ENCODE data around the gene JADE1. TPM values are rescaled to one million over a fixed set of nuclear protein-coding genes. Genes with fewer than 3 reads are reported as not detected.

JADE1 gene
- polyA plus RNA-seq, 3 donors, result 12.6 to 32.2 (median 20.8) TPM

DNA sequence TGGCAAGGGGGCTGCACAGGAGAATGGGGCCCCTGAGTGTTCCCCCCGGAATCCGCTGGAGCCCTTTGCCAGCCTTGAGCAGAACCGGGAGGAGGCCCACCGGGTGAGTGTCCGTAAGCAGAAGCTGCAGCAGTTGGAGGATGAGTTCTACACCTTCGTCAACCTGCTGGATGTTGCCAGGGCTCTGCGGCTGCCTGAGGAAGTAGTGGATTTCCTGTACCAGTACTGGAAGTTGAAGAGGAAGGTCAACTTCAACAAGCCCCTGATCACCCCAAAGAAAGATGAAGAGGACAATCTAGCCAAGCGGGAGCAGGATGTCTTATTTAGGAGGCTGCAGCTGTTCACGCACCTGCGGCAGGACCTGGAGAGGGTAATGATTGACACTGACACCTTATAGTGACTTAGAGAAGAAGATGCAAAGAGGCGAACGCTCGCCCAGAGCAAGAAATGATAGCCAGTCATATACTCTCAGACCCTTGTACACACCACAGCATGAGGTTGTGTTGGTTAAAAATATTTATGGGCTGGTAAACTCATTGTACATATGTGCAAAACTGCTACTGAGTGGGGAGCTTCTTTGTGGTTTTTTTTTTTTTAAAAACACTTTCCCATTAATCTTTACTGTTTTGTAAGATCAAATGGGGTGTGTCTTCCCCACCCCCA is 52.5 kb downstream of the JADE1 start:
- H3K27ac ChIP-seq (ENCODE audit: low read depth, low read length), result no peak overlapping the region
- WGBS, 3 donors, result 52 to 81% (median 58%) methylated on average over 13 of the region's 13 CpGs

DNA sequence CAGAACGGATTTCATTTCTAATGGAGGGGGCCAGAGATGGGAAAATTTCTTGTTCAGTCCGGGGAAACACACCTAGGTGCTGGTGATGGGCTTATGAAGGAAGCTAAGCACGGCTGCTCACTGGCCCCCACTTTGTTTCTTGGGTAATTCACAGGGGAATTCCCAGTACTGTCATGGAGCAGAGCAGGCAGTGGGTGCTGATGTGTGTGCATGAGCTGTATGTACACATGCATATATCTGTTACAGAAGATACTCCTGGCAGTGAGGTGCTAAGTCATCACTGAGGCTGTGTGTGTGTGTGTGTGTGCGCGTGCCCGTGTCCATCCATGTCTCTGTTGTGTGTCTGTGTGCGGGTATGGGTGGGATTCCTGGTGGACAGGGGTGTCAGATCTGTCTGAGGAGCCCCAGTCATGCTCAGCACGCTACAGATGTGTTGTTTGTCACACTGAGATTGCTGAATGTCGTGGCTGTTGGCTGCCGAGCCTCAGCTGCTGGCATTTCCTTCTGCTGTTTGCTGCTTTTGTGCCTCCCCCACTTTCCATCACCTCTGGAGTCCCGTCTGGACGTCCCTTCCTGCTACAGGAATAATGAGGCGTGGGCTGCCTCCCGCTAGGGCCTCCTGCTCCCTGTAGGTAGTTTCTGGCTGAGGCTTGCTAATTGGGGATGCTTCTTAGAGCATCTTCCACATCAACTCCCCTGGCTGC is 53.3 kb downstream of the JADE1 start:
- WGBS, 3 donors, result 61 to 86% (median 69%) methylated on average over 14 of the region's 14 CpGs
- H3K27ac ChIP-seq (ENCODE audit: low read depth, low read length), result no peak overlapping the region

DNA sequence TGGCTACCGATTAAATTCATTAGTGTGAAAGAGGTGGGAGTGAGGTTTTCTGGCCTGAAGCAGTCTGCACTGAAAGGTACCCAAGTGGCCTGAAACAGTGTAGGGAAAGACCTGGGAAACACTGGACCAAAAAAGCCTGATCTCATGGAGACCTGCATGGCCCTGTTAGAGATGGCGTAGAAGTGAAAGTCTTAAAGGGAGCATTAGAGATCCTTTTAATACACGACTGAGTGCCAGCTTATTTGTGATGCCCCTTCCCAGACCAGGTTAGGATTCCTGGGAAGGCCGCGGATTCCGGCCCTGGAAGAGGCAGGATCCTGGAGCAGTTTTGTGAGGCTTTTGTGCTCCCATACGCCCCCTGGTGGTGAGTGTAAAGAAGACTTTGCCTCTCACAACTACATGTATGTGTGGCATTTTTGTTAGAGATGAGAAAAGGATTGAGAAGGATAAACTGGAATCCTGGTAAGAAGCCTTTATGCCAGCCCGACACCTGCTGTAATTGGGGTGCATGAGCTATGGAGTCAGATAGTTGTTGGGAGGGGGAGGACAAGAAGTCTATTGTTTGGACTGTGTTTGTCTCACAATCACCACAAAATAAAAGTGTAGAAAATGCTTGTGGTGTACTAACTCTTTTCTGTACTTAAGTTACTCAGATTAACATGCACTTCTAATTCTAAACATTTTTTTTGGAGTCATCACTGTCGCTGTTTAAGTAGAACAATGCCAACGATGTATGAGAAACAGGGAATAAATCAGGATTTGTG is 54.0 kb downstream of the JADE1 start:
- 43 to 51% (median 50%) methylated on average over 10 of the region's 10 CpGs for WGBS, 3 donors
- no peak overlapping the region for H3K27ac ChIP-seq (ENCODE audit: low read depth, low read length)

DNA sequence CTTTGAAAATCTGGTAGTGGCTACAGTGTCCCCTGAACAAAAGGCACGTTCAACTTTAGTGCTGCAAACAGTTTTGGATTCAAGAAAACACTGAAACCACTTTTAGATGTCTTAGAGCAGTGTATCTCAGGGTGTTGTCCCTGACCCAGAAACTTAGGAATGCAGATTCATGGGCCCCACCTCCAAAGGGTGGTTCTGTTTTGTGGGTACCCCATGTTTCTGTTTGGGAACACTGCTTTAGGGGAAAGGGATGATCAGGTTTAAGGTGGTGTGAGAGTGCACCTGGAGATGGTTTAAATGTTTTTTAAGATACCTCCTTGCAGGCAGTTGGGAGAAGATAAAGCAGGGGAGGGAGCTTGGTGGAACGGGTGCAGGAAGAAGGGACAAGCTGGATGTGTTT is 55.6 kb downstream of the JADE1 start:
- WGBS, 3 donors, result 88 to 93% (median 91%) methylated on average over 2 of the region's 2 CpGs
- H3K27ac ChIP-seq (ENCODE audit: low read depth, low read length), result no peak overlapping the region

DNA sequence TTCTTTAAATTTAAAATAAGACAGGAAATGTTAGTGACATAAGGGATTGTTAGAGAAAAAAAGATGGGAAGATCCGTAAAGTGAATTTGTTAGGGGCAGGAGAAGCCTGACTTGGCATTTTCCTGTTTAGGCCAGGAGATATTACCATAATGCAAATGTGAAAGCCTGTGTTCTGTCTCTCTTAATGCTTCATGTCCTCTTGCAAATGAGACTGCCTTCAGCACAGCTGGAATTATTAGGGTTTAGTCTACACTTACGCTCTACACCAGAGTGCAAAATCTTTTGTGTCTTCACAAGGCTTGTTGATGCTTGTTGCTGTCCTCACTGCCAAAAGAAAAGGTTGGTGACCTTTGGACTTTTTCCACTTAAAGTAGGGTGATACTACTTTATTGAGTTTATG is 56.8 kb downstream of the JADE1 start:
- H3K27ac ChIP-seq (ENCODE audit: low read depth, low read length), result no peak overlapping the region
- WGBS, 3 donors, result 93 to 98% (median 95%) methylated on average over 2 of the region's 2 CpGs

DNA sequence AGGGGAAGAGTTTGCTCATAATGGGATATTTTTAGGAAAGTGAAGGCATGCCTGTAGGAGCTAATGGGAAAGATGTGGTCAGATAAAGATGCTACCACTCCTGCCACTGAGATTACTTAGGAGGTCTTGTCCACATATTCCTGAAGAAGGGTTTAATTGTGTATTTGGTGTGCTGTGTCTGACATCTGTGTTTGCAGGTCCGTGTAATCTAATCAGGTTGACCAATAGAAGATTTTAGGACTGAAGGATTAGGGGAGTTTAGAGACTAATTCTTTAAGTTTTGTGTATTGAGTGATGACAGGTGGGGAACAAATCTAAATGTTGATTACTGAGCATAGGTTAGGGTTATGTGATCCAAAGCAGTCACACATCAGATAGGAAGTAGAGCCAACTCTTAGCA is 57.2 kb downstream of the JADE1 start:
- no peak overlapping the region for H3K27ac ChIP-seq (ENCODE audit: low read depth, low read length)
- 57 to 91% (median 90%) methylated on average over 1 of the region's 1 CpG for WGBS, 3 donors

DNA sequence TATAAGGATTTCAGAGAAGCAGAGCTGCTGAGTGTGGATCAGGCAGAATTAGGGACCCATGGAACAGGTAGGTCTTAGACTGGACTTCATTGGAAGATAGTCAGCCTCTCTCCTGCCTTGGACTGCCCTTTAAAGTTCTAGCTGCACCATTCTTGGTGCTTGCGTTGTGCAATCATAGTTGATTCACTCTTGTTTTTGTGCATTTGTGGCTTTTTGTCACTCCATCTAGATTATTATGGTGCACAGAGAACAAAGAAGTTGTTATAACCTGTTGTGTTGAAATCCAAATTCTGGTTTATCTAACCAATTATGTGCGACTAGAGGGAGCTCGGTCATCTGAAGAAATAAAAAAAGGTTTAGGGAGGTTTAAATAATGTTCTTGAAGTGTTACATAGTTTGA is 59.3 kb downstream of the JADE1 start:
- WGBS, 3 donors, result 75 to 93% (median 83%) methylated on average over 3 of the region's 3 CpGs
- no peak overlapping the region for H3K27ac ChIP-seq (ENCODE audit: low read depth, low read length)

DNA sequence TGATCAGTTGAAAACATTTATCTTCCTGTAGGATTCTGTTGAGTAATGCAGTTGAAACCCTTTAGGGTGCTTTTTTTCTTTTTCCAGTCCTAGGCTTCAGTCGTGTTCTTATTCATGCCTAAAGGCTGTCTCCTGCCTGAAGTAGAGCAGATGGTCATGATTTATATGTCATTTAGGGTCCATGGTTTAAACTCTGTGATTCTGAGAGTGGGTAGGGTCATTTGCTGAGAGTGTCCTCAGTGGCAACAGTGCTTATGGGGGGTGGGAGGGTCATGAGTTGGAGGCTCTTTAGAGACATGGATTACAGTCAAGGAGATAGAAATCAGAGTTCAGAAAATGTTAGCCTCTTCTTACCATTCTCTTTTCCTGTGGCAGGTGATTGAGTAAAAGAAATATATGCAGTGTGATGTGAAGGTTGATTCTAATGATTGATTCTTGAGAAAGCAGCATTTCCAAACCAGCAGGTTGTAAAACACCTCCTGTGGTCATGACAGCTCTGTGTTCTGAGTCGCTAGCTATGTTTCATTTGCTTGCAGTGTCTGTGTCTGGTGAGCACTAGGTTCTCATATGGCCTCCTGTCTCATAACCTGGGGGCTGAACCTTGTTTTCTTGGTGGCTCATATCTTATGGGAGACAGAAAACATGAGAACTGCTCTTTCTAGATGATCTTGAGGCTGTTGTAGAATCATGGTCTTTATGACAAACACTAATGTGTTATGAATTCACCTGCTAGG is 60.4 kb downstream of the JADE1 start:
- no peak overlapping the region for H3K27ac ChIP-seq (ENCODE audit: low read depth, low read length)
- 81 to 90% (median 85%) methylated on average over 2 of the region's 2 CpGs for WGBS, 3 donors

DNA sequence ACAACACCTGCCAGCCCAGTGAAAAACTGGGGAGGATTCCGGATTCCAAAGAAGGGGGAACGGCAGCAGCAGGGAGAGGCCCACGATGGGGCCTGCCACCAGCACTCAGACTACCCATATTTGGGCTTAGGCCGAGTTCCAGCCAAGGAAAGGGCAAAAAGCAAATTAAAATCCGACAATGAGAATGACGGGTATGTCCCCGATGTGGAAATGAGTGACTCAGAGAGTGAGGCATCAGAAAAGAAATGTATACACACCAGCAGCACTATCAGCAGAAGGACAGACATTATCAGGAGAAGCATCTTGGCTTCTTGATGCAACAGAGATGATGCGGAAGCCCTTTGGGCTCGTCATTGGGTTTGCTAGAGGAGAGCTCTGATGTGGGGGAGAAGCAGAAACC is 62.4 kb downstream of the JADE1 start:
- no peak overlapping the region for H3K27ac ChIP-seq (ENCODE audit: low read depth, low read length)
- WGBS, 3 donors, result 95 to 96% (median 95%) methylated on average over 9 of the region's 9 CpGs

DNA sequence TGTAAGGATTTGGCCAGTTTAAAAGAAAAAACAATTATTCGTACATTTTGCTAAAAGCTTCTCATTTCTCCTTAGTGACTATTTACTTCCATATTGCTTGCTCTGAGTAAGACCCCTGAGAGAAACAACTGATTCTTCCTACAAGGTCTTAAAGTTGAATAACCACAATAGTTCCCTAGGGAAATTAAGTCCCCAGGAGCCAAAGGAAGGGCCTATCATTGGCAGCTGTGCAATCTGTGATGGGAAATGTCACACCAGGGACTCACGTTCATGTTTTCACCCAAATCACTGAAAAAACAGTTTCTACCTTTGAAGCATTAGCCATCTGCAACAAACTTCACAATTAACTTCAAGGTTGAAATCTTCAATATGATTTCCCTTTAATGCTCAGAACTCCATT is 66.7 kb downstream of the JADE1 start:
- no peak overlapping the region for H3K27ac ChIP-seq (ENCODE audit: low read depth, low read length)
- WGBS, 3 donors, result 79 to 83% (median 81%) methylated on average over 2 of the region's 2 CpGs

DNA sequence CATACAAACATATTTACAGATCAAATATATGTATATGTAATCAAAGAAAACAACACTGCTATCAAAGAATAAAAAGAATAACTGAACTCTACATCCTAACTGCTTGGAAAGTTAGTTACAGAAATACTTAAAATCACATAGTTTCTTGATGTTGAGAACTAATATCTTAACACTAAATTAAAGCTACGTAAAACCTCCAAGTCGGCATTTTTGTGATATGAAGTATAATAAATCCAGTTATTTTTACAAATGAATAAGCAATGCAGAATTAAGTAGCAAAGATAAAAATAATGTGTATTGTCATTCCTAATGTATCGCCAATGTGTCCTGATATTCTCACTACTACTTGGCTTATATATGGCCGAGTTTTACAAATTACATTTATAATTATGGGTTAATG is 68.4 kb downstream of the JADE1 start:
- no peak overlapping the region for H3K27ac ChIP-seq (ENCODE audit: low read depth, low read length)
- WGBS, 3 donors, result 93 to 96% (median 96%) methylated on average over 4 of the region's 4 CpGs

DNA sequence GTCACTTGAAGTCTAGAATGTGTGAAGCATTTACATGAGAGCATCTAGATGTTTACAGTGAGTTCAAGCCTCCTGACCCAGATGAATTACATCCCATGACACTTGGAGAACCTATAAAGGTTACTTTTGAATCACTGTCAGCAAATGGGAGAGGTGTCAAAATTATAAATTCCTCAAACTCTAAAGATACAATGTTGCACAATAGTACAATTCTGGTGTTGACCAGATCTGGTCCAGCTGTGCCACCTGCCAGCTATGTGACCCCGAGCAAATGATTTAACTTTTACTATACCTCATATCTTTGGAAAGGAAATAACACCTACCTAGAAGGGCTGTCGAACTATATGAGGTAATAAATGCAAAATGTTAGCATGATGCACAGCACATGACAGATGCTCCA is 69.8 kb downstream of the JADE1 start:
- H3K27ac ChIP-seq (ENCODE audit: low read depth, low read length), result no peak overlapping the region
- 68 to 91% (median 86%) methylated on average over 2 of the region's 2 CpGs for WGBS, 3 donors

DNA sequence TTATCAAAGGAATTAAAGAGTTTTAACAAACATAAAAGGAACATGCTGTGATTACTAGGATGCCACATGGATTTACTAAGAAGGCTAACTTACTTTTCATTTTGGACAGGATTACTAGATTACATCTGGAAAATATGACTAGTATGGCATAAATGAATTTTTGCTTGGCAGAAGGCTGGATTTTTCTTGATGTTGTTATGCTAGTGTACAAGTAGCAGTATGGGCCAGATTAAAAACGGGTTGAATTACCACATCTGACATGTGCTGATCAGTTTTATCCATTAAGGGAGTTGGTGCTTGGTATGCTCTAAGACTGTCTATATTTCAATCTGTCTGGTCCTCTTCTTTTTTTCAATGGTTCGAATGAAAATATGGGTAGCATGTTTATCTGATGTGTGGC is 70.5 kb downstream of the JADE1 start:
- 80 to 88% (median 86%) methylated on average over 2 of the region's 2 CpGs for WGBS, 3 donors
- H3K27ac ChIP-seq (ENCODE audit: low read depth, low read length), result no peak overlapping the region

DNA sequence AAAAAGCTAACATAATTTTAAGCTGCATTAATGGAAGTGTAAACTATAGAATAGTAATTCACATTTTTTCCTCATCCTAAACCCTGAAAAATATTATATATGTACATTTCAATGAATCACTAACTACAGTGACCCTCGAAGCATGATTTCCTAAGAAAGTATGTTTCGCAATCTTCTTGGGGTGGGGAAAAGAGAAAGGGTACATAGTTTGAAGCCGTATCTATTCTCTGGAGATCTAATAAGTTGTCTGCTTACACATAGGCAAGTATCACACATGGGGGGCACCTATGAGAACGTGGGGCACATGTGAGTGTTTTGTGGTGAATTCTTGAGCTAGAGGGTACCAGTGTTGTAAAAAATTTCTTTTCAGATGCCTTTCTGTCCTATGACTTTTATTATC is 71.2 kb downstream of the JADE1 start:
- no peak overlapping the region for H3K27ac ChIP-seq (ENCODE audit: low read depth, low read length)
- WGBS, 3 donors, result 68 to 80% (median 73%) methylated on average over 4 of the region's 4 CpGs

DNA sequence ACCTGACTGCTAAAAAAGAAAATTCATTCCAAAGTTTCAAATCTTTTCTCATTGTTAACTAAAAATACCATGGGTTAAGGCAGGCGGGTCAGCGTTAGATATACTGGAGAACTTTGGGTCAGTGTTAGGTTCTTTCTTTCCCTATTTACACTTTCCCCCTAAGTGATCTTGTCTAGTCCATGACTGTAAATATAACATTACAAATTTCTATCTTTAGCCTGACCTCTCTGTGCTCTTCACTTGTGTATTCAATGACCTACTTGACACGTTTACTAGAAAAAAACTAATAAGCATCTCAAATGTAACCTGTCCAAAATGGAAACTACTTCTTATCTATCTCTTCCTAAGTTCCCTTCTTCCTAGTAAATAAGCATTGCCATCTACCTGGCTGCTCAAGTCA is 95.3 kb downstream of the JADE1 start:
- WGBS, 3 donors, result 90 to 96% (median 95%) methylated on average over 3 of the region's 3 CpGs

DNA sequence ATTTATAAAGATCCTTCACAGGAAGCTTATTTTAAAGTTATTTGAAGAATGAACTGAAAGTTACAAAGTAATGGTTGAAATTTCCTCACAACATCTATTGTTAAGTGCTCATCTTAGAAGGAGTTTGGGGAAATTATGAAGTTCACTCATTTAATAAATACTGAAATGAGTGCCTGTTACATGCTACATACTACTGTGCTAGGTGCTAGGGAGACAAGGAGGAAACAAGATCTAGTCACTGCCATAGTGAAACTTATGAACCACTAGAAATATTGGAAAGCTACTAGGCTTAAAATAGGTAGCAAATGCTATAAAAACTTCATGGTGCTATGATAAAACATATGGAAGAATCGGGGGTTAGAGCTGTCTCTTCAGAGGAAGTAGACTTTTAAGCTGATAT is 97.1 kb downstream of the JADE1 start:
- H3K27ac ChIP-seq (ENCODE audit: low read depth, low read length), result no peak overlapping the region
- WGBS, 3 donors, result 74 to 79% (median 76%) methylated on average over 1 of the region's 1 CpG

More for the DNA sequence above, 95.3 kb downstream of the JADE1 start:
- no peak overlapping the region for H3K27ac ChIP-seq (ENCODE audit: low read depth, low read length)

DNA sequence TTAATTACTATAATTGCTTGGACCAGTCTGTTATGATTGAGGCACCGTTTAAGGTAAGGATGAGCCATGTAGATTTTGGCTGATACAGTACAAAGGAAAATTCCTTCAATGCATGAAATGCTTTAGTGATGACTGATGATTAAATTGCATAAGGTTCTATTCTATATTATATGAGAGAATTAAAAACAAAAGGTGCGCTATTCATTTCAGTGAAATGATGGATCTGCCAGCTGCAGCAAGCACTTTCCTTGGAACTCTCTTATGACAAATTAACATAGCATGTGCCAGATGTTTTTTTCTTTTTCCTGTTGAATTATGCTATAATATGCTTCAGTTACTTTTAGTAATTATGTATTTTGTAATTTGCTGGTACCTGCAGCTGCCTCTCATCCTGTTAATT is 98.5 kb downstream of the JADE1 start:
- WGBS, 3 donors, result 71 to 95% (median 75%) methylated on average over 2 of the region's 2 CpGs
- no peak overlapping the region for H3K27ac ChIP-seq (ENCODE audit: low read depth, low read length)

DNA sequence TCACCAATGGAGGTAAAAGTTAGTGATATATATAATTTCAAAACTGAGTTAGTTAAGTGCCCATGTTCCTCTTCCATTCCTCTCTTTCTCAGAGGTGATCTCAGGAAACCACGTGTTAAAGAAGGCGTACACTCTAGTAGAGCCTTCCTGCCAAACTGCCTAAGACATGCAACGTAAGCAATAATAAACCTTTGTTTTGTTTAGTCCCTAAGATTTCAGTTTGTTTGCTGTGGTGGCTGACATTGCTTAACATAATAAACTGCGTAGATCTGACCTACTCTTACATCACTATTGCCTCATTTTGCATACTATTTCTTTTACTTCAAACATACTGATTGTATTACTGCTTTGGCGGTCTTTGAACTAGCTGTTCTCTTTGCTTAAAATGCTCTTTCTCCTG is 99.2 kb downstream of the JADE1 start:
- H3K27ac ChIP-seq (ENCODE audit: low read depth, low read length), result no peak overlapping the region
- WGBS, 3 donors, result 53 to 81% (median 65%) methylated on average over 5 of the region's 5 CpGs

DNA sequence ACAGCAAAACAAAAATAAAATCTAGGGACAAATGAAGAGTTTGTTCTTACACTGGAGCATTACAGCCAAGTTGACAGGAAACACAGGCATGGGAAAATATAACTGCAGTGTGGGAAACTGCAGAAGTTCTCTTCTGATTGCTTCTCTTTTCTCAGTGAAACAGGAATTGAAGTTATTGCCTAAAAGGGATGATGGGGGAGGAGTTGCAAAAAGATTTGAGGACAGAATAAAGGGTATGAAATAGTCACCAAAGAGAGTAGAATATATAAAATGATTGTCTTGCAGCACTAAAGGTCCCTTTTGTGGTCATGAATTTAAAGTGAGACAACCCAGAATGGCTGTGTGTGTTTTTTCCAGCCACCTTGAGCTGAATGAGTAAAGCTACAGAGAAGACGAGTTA is 103.7 kb downstream of the JADE1 start:
- WGBS, 3 donors, result 57 to 76% (median 58%) methylated on average over 1 of the region's 1 CpG
- no peak overlapping the region for H3K27ac ChIP-seq (ENCODE audit: low read depth, low read length)
